IMR-90 (cell line): ENCODE data around the gene KIF1A. TPM values are rescaled to one million over a fixed set of nuclear protein-coding genes. Genes with fewer than 3 reads are reported as not detected.

ENCODE experiments used
- ATAC-seq: fragments of 200-7000 bp; cut with Tn5 transposase; 2 replicates; pipeline ENCODE4 v1.9.1; 2020; ENCODE audit warnings: low read depth, mild to moderate bottlenecking, moderate library complexity
- BruUV-seq: library from RNA; stranded (reverse); fragments of 400-500 nt; replicated peaks from 2 replicates; lab custom pipeline; 2021; lab: Mats Ljungman, UMichigan
- CTCF ChIA-PET: fragments of 300-600 bp; formaldehyde crosslinking; extraction: SDS; loops from one replicate; lab custom pipeline; 2021; ENCODE audit warnings: antibody characterized with exemption; lab: Yijun Ruan, JAX
- POLR2A ChIA-PET: fragments of 300-600 bp; sonication (Branson Sonifier 250); formaldehyde crosslinking; loops from one replicate; lab custom pipeline; 2022; ENCODE audit warnings: antibody characterized with exemption; ENCODE audit not compliant: unreplicated experiment; lab: Charles Lee
- DNase-seq: peaks from one replicate; pipeline ENCODE4 v3.0.0; 2013
- H2AFZ ChIP-seq: replicated peaks from 2 replicates; pipeline ENCODE3; 2013; ENCODE audit warnings: low read length, mild to moderate bottlenecking; ENCODE audit not compliant: poor library complexity
- H2AK5ac ChIP-seq: 2 replicates; pipeline ENCODE4 v1.6.1; 2013; ENCODE audit warnings: low read depth, low read length, inconsistent platforms
- H2AK9ac ChIP-seq: replicated peaks from 2 replicates; pipeline ENCODE3; 2013; ENCODE audit warnings: mild to moderate bottlenecking, low read depth, low read length, moderate library complexity; ENCODE audit not compliant: poor library complexity
- H2BK120ac ChIP-seq: 2 replicates; pipeline ENCODE4 v1.6.1; 2013; ENCODE audit warnings: low read depth, low read length, inconsistent platforms
- H2BK15ac ChIP-seq: 3 replicates; pipeline ENCODE4 v1.6.1; 2013; ENCODE audit warnings: low read depth, low read length, inconsistent platforms
- H2BK20ac ChIP-seq: 2 replicates; pipeline ENCODE4 v1.6.1; 2013; ENCODE audit warnings: low read depth, mild to moderate bottlenecking, inconsistent platforms, low read length, moderate library complexity
- H2BK5ac ChIP-seq: 2 replicates; pipeline ENCODE4 v1.6.1; 2013; ENCODE audit warnings: mild to moderate bottlenecking, low read depth, low read length, inconsistent platforms; ENCODE audit not compliant: poor library complexity, severe bottlenecking
- H3K14ac ChIP-seq: replicated peaks from 2 replicates; pipeline ENCODE4 v1.6.1; 2013; ENCODE audit warnings: low read depth, low read length, inconsistent platforms
- H3K18ac ChIP-seq: 2 replicates; pipeline ENCODE4 v1.6.1; 2013; ENCODE audit warnings: low read depth, low read length, control low read depth
- H3K23ac ChIP-seq: 2 replicates; pipeline ENCODE4 v1.6.1; 2013; ENCODE audit warnings: low read depth, low read length, inconsistent platforms
- H3K27ac ChIP-seq: 2 replicates; pipeline ENCODE4 v1.5.1; 2013; ENCODE audit warnings: mild to moderate bottlenecking, control low read depth, low read length; ENCODE audit not compliant: insufficient read depth
- H3K27me3 ChIP-seq: 2 replicates; pipeline ENCODE4 v1.6.1; 2013; ENCODE audit warnings: low read length; ENCODE audit not compliant: control insufficient read depth, insufficient read depth
- H3K36me3 ChIP-seq: 2 replicates; pipeline ENCODE4 v1.6.1; 2013; ENCODE audit warnings: low read length, mixed read lengths; ENCODE audit not compliant: control insufficient read depth, insufficient read depth
- H3K4ac ChIP-seq: 2 replicates; pipeline ENCODE4 v1.6.1; 2013; ENCODE audit warnings: low read depth, low read length, inconsistent platforms
- H3K4me1 ChIP-seq: 2 replicates; pipeline ENCODE4 v1.6.1; 2013; ENCODE audit warnings: low read length, mixed read lengths; ENCODE audit not compliant: control insufficient read depth, insufficient read depth
- H3K4me2 ChIP-seq: 2 replicates; pipeline ENCODE4 v1.6.1; 2013; ENCODE audit warnings: low read depth, mild to moderate bottlenecking, control low read depth, low read length, moderate library complexity
- H3K4me3 ChIP-seq: 2 replicates; pipeline ENCODE4 v1.5.1; 2013; ENCODE audit warnings: low read depth, mild to moderate bottlenecking, control low read depth, low read length, moderate library complexity; ENCODE audit not compliant: insufficient read depth
- H3K56ac ChIP-seq: 2 replicates; pipeline ENCODE4 v1.6.1; 2013; ENCODE audit warnings: low read length, inconsistent platforms; ENCODE audit not compliant: insufficient read depth; ENCODE audit errors: extremely low read depth
- H3K79me1 ChIP-seq, 2 experiments: 2 replicates each; pipeline ENCODE4 v1.6.1; 2013; ENCODE audit warnings: low read length in 2 of 2, inconsistent platforms in 1 of 2, low read depth in 1 of 2
- H3K9ac ChIP-seq: 2 replicates; pipeline ENCODE4 v1.6.1; 2013; ENCODE audit warnings: low read depth, low read length, control low read depth
- H3K9me1 ChIP-seq: 2 replicates; pipeline ENCODE4 v1.6.1; 2013; ENCODE audit warnings: low read length, inconsistent platforms; ENCODE audit not compliant: insufficient read depth
- H3K9me3 ChIP-seq: 2 replicates; pipeline ENCODE4 v1.6.1; 2013; ENCODE audit warnings: low read length; ENCODE audit not compliant: control insufficient read depth, insufficient read depth
- H4K20me1 ChIP-seq: 2 replicates; pipeline ENCODE4 v1.6.1; 2013; ENCODE audit warnings: low read length, inconsistent platforms; ENCODE audit not compliant: insufficient read depth
- H4K5ac ChIP-seq: 2 replicates; pipeline ENCODE4 v1.6.1; 2013; ENCODE audit warnings: mild to moderate bottlenecking, low read depth, low read length, control low read depth
- H4K8ac ChIP-seq, 2 experiments: 2 replicates each; pipeline ENCODE4 v1.6.1; 2013; ENCODE audit warnings: low read depth in 2 of 2, low read length in 2 of 2, control low read depth in 1 of 2, inconsistent platforms in 1 of 2
- H4K91ac ChIP-seq: 2 replicates; pipeline ENCODE4 v1.6.1; 2013; ENCODE audit warnings: low read depth, low read length, inconsistent platforms; ENCODE audit not compliant: insufficient read depth
- CEBPB ChIP-seq: IDR thresholded peaks from 2 replicates; pipeline ENCODE4 v1.6.1; 2012; ENCODE audit warnings: low read depth, low read length, improper control_type of control experiment
- MAFK ChIP-seq: IDR thresholded peaks from 2 replicates; pipeline ENCODE4 v1.6.1; 2012; ENCODE audit warnings: low read depth, low read length, improper control_type of control experiment
- WGBS, 2 experiments: methylation state at CpG; one replicate each; pipeline versions ENCODE4 v1.1.5 to v1.1.7; 2013; ENCODE audit warnings: missing lambda C conversion rate in 2 of 2; ENCODE audit not compliant: insufficient read length in 1 of 2; ENCODE audit errors: extremely low coverage in 2 of 2; 5-methylcytosine and 5-hydroxymethylcytosine counted together
- dilution Hi-C: fragments of 300-500 bp; cut with HindIII; formaldehyde crosslinking; loops from one replicate; pipeline ENCODE4 v1.14.3; 2018; ENCODE audit warnings: low sequenced_read_pairs; ENCODE audit not compliant: unreplicated experiment
- in situ Hi-C: fragments of 300-500 bp; cut with MboI; formaldehyde crosslinking; loops from 3 replicates; pipeline ENCODE4 v1.14.3; 2019; ENCODE audit warnings: low sequenced_read_pairs, inconsistent platforms, mixed read lengths
- intact Hi-C: fragments of 100-400 bp; cut with micrococcal nuclease; formaldehyde crosslinking; loops from 2 replicates; pipeline ENCODE4 v1.10.0; 2022
- polyA plus RNA-seq, 3 experiments: library from polyadenylated mRNA; depleted of rRNA; stranded (reverse); fragments of >200 nt; gene quantifications; 2 replicates each; pipeline ENCODE4 v1.2.3, GENCODE V29; 2012; ENCODE audit warnings: low replicate concordance in 1 of 3
- total RNA-seq: library from RNA; depleted of rRNA; stranded (reverse); fragments of >200 nt; gene quantifications from 2 replicates; pipeline ENCODE4 v1.2.3, GENCODE V29; 2012

Gene KIF1A
- total and polyA plus RNA-seq, 2 of the 4 experiments (the other 2 are of a cell fraction) = under 0.01 TPM; not detected in 1

- H2BK15ac ChIP-seq = no peak overlapping the region
- no peaks in the 10 kb centered on the region for H3K79me1 ChIP-seq
- no peak overlapping the region for H3K4me2 ChIP-seq
- H3K27ac ChIP-seq = no peak overlapping the region
- no peak overlapping the region for H3K56ac ChIP-seq
- no peak overlapping the region for H3K9ac ChIP-seq
- no peaks in the 10 kb centered on the region for H3K9me1 ChIP-seq
- H4K5ac ChIP-seq = no peak overlapping the region
- no peak overlapping the region for H2BK5ac ChIP-seq
- no peak overlapping the region for H3K4me3 ChIP-seq
- intact Hi-C loops = no loop called here
- H3K36me3 ChIP-seq = no peaks in the 10 kb centered on the region
- no peak overlapping the region for H3K4ac ChIP-seq
- no peak overlapping the region for H4K91ac ChIP-seq
- H2AFZ ChIP-seq = no peak overlapping the region
- H3K27me3 ChIP-seq = peaks cover 51% of the 10 kb centered on the region
- dilution Hi-C loops = no loop called here
- H2BK120ac ChIP-seq = no peak overlapping the region
- TF ChIP-seq CEBPB (no peak), MAFK (no peak)
- CTCF ChIA-PET = no interaction called here
- POLR2A ChIA-PET = no interaction called here
- H3K4me1 ChIP-seq = no peaks in the 10 kb centered on the region
- H3K14ac ChIP-seq = no peak overlapping the region
- H3K9me3 ChIP-seq = no peaks in the 10 kb centered on the region
- H4K8ac ChIP-seq = no peak overlapping the region
- no peaks in the 10 kb centered on the region for H4K20me1 ChIP-seq
- 60% methylated on average over 4 of the region's 5 CpGs; no CpG with 5 or more reads in 1 of the 2 experiments for WGBS, 2 experiments
- DNase-seq (no peak), ATAC-seq (no peak)
- in situ Hi-C loops = no loop called here
- BruUV-seq = no TSS peak
- H3K23ac ChIP-seq = no peak overlapping the region
- no peak overlapping the region for H3K18ac ChIP-seq
- H2BK20ac ChIP-seq = no peak overlapping the region
- no peak overlapping the region for H2AK9ac ChIP-seq
- no peak overlapping the region for H2AK5ac ChIP-seq
These were observed 108.3 kb downstream of the KIF1A start for GRCh38 chr2:240711701-240712100.
